KMS-11 (cell line): ENCODE data around the gene ACVR1B.

ENCODE experiments used
- H2AFZ ChIP-seq: fragments of 200-600 bp; sonication (generic); 2 replicates; pipeline ENCODE4 v1.6.1; 2016; ENCODE audit warnings: antibody characterized with exemption, mixed run types, low read depth
- H3K27ac ChIP-seq: fragments of 200-600 bp; sonication (generic); 2 replicates; pipeline ENCODE4 v1.6.1; 2016; ENCODE audit warnings: mild to moderate bottlenecking, mixed run types
- H3K27me3 ChIP-seq: fragments of 200-600 bp; sonication (generic); 2 replicates; pipeline ENCODE4 v1.6.1; 2017; ENCODE audit warnings: mild to moderate bottlenecking, low read depth, mixed run types, moderate library complexity; ENCODE audit not compliant: insufficient read depth
- H3K36me3 ChIP-seq: fragments of 200-600 bp; sonication (generic); 2 replicates; pipeline ENCODE4 v1.6.1; 2017; ENCODE audit warnings: mild to moderate bottlenecking, mixed run types; ENCODE audit not compliant: insufficient read depth
- H3K4me1 ChIP-seq: fragments of 200-600 bp; sonication (generic); 2 replicates; pipeline ENCODE4 v1.6.1; 2016; ENCODE audit warnings: mild to moderate bottlenecking, low read depth, mixed run types; ENCODE audit not compliant: poor library complexity, severe bottlenecking
- H3K4me2 ChIP-seq: fragments of 200-600 bp; sonication (generic); 2 replicates; pipeline ENCODE4 v1.7.0; 2016; ENCODE audit warnings: mild to moderate bottlenecking, mixed run types
- H3K4me3 ChIP-seq: fragments of 200-600 bp; sonication (generic); IDR thresholded peaks from 2 replicates; pipeline ENCODE4 v1.6.1; 2017; ENCODE audit warnings: low read depth, low read length, mixed read lengths; ENCODE audit not compliant: insufficient read depth
- H3K79me2 ChIP-seq: fragments of 200-600 bp; sonication (generic); 2 replicates; pipeline ENCODE4 v1.6.1; 2016; ENCODE audit warnings: low read depth, mixed run types; ENCODE audit not compliant: insufficient read depth
- H3K9ac ChIP-seq: fragments of 200-600 bp; sonication (generic); 2 replicates; pipeline ENCODE4 v1.6.1; 2016; ENCODE audit warnings: mild to moderate bottlenecking, mixed run types
- H4K20me1 ChIP-seq: fragments of 200-600 bp; sonication (generic); 2 replicates; pipeline ENCODE4 v1.6.1; 2016; ENCODE audit warnings: mild to moderate bottlenecking, mixed run types; ENCODE audit not compliant: insufficient read depth
- CTCF ChIP-seq: fragments of 200-600 bp; sonication (generic); conservative IDR thresholded peaks from 2 replicates; pipeline ENCODE4 v1.6.1; 2017; ENCODE audit warnings: low read depth, mild to moderate bottlenecking, antibody characterized with exemption, low read length, moderate library complexity, mixed read lengths

Gene ACVR1B

GRCh38 chr12:51971679-51972421 is 20.4 kb downstream of the ACVR1B start:
- Histone ChIP-seq H3K4me1 (peaks cover 22% of the 10 kb centered on the region), H3K27me3 (no peaks in the 10 kb centered on the region), H3K79me2 (no peaks in the 10 kb centered on the region; the same call in 1 of the 2 replicates), H3K27ac (no peak overlapping the region), H2AFZ (no peak overlapping the region), H4K20me1 (no peaks in the 10 kb centered on the region), H3K9ac (no peak overlapping the region), H3K4me3 (no peak overlapping the region), H3K4me2 (peak overlapping the region; percentile 17; the same call in 1 of the 2 replicates), H3K36me3 (no peaks in the 10 kb centered on the region)
- TF ChIP-seq CTCF = no peak

GRCh38 chr12:51972422-51972812 is 20.9 kb downstream of the ACVR1B start:
- Histone ChIP-seq H3K4me2 (no peak overlapping the region), H3K79me2 (no peaks in the 10 kb centered on the region; the same call in 1 of the 2 replicates), H3K4me1 (peaks cover 22% of the 10 kb centered on the region), H3K4me3 (no peak overlapping the region), H3K36me3 (no peaks in the 10 kb centered on the region), H3K27me3 (no peaks in the 10 kb centered on the region), H3K9ac (no peak overlapping the region), H2AFZ (no peak overlapping the region), H3K27ac (no peak overlapping the region), H4K20me1 (no peaks in the 10 kb centered on the region)
- TF ChIP-seq CTCF = no peak

DNA sequence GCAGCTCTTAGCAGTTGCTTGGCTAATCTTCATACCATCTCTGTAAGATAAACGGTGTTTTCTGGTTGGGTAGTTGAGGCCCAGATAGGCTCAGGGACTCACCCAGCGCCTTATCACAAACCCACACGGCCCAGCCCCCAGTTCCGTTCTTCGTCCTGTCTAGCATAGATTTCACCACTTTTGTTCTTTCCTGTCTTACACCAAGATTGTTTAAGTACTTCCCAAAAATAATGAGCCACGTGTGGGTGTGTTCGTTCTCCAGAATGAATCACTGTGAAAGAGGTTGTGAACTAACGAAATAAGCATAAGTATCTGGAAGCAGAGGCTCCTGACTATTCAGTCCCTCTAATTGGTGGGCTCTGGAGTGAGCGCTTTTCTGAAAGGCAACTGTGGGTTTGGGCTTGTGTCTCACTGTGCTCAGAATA is 21.4 kb downstream of the ACVR1B start:
- H2AFZ ChIP-seq = no peak overlapping the region
- TF ChIP-seq CTCF = no peak
- H3K4me2 ChIP-seq = no peak overlapping the region
- no peak overlapping the region for H3K27ac ChIP-seq
- no peak overlapping the region for H3K9ac ChIP-seq
- no peak overlapping the region for H3K4me3 ChIP-seq
- H3K36me3 ChIP-seq = no peaks in the 10 kb centered on the region
- H3K79me2 ChIP-seq = no peaks in the 10 kb centered on the region; the same call in 1 of the 2 replicates
- no peaks in the 10 kb centered on the region for H4K20me1 ChIP-seq
- peaks cover 22% of the 10 kb centered on the region for H3K4me1 ChIP-seq
- no peaks in the 10 kb centered on the region for H3K27me3 ChIP-seq

GRCh38 chr12:51973560-51973959 is 22.1 kb downstream of the ACVR1B start:
- Histone ChIP-seq H3K27ac (no peak overlapping the region), H3K79me2 (no peaks in the 10 kb centered on the region; the same call in 1 of the 2 replicates), H2AFZ (no peak overlapping the region), H3K36me3 (no peaks in the 10 kb centered on the region), H3K9ac (no peak overlapping the region), H3K4me3 (no peak overlapping the region), H3K4me1 (peaks cover 22% of the 10 kb centered on the region), H3K27me3 (no peaks in the 10 kb centered on the region), H4K20me1 (no peaks in the 10 kb centered on the region), H3K4me2 (no peak overlapping the region)
- no peak for TF ChIP-seq CTCF
